HG03457 (cell line): Measurements from ENCODE around the gene SRPX.

ENCODE experiments used
- ATAC-seq: cut with Tn5 transposase; IDR thresholded peaks from one replicate; pipeline ENCODE4 v1.9.1; 2021; ENCODE audit warnings: moderate number of reproducible peaks; ENCODE audit not compliant: unreplicated experiment

SRPX gene

GRCh38 chrX:38211891-38212635, 8.6 kb downstream of the SRPX start:
- ATAC-seq: no peak

GRCh38 chrX:38206542-38206941, 14.1 kb downstream of the SRPX start:
- ATAC-seq: no peak

DNA sequence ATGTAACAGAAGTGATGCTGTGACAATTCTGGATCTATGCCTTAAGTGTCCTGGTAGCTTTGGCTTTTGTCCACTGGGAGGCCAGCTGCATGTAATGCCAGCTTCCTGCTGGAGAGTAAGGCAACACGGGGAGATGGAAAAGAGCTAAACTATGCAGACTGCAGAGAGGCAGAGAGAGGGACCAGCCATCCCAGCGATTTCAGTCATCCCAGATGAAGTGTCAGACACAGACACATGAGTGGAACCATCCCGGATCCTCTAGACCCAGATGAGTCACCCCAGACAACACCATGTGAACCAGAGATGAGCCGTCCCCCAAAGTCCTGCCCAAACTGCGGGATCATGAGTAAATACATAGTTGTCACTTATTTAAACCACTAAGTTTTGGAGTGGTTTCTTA, 14.6 kb downstream of the SRPX start:
- ATAC-seq: no peak

GRCh38 chrX:38205039-38205438, 15.6 kb downstream of the SRPX start:
- ATAC-seq: no peak

GRCh38 chrX:38192007-38192810, 28.5 kb downstream of the SRPX start:
- ATAC-seq: no peak

GRCh38 chrX:38189431-38190250, 31.0 kb downstream of the SRPX start:
- ATAC-seq: no peak

- ATAC-seq: no peak
Measured at GRCh38 chrX:38183596-38183995, 37.1 kb downstream of the SRPX start.

DNA sequence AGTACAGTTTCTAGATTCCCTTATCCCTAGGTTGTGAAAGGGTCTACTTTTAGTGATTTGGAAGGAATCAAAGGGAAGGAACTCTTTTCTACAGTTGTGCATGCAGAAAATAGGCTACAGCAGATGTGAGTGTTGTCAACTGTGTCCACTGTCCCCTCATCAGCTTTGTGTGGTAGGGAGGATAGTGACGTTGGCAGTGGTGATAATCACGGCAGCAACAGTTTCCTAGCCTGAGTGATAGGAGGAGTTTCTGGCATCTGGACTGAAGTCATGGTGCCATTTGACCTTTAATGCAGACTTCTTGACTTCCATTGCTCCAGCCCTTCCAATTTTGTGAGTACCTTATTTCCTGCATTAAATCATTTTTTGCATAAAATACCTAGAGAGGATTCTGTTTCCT, 39.3 kb downstream of the SRPX start:
- no peak for ATAC-seq

- no peak for ATAC-seq
Measured at GRCh38 chrX:38178396-38178795, 42.3 kb downstream of the SRPX start.

- ATAC-seq: no peak
Measured at GRCh38 chrX:38175139-38175538, 45.5 kb downstream of the SRPX start.

DNA sequence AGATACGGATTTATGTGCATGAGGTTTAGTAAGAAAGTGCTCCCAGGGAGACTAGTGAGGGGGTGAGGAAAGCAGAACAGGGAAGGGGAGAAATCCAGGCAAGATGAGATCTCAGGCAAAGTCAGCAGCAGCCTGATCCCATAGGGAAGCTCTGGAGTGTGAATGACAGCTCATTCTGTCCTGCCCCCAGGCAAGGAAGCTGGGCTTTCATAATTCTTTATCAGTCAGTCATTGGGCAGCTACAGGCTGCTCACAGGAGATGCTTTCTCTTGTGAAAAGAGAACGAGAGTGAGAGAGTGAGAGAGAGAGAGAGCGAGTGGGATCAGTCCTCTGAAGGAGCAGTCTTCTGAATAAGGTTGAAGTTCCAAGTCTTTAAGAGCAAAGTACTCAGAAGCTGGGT, 48.1 kb downstream of the SRPX start:
- no peak for ATAC-seq

DNA sequence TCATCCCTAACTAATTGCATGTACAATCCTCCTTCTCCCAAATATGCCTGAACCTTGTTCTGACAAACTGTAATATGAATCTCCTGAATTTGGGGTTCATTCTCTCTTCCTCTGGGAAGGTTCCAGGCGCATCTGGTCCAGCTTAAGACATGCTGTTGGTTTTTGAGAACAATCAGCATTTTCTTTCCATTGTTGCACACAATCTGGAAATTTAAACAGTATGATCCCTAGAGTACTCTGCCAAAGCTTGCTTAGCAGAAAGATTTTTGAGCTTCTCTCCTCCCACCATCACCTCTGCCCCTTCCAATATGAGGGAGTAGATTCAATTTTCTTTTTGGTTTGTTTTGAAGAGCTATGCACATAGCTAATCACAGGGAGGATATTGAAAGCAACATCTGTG, 50.1 kb downstream of the SRPX start:
- no peak for ATAC-seq

GRCh38 chrX:38166478-38167083, 54.1 kb downstream of the SRPX start:
- ATAC-seq: no peak

GRCh38 chrX:38165023-38165422, 55.6 kb downstream of the SRPX start:
- no peak for ATAC-seq

DNA sequence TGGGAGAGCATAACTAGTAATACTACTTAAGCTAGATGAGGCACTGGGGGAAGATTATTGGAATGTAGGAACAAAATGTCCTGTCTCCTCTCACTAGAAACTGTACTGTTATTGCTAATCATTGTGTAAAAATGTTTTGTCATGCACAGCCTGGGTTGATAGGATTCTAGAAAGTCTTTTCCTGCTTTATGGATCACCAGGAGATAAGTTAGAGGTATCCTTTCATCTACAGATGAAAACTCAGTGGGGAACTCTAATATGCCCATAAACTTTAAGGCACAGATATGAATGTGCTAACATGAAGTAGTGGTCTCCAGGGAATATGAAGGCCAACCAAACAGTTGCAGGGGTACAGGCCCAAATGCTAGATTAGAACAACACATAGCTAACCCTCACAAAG, 57.5 kb downstream of the SRPX start:
- no peak for ATAC-seq

GRCh38 chrX:38156838-38157237, 63.8 kb downstream of the SRPX start:
- ATAC-seq: no peak

DNA sequence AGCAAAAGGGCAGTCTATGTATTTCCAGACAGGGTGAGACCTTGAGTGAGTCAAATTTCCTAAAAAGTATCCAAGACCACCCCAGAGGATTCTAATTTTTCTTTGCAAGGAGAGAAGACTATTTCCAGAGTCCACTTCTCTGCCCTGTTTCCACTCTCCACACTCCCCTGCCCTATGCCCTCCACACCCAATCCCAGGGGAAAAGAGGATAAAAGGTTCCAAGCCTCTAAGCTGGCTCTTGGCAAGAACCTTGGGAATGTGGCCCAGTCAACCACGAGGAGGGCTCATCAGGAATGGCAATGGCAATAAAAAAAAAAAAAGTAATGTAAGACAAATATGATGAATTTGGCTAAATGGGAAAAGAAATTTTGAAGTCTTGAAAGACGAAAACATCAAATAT, 65.9 kb downstream of the SRPX start:
- no peak for ATAC-seq

DNA sequence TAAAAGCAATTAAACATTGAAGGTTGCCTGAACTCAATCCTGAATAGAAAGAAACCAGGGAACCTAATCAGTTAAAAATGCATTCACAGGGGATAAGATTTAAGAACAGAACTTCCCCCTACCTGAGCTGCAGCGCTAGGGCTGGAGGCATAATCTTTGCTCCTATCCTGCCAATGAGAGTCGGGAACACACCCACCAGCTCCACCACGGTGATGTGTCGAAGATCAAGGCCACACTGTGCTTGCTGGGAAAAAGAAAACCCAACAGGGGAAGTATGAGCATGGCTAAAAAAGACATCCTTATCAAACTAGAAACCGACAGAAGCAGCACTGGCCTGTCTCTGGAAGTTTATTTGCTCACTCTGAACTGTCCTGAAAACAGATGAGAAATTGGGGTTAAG, 66.3 kb downstream of the SRPX start:
- no peak for ATAC-seq

DNA sequence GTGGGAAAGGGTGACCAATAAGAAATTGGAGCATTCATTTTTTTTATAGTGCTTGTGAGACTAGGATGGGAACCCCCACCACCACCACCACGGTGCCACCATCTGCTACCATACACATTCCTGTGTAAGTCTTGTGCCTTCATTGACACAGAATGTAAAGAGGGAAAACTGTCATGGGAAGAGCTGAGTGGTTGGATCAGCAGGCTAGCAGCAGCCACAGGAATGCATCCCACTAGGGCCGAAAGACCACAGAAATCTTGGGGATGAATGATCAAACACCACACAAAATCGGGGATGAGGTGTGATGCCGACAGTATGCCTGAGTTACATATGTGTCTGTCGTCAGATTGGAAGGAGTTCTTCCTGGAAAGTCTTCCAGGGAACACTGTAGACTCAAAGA, 69.2 kb downstream of the SRPX start:
- ATAC-seq: no peak

GRCh38 chrX:38150993-38151392, 69.7 kb downstream of the SRPX start:
- no peak for ATAC-seq

- ATAC-seq: no peak
Measured at GRCh38 chrX:38149016-38149415, 71.7 kb downstream of the SRPX start.
